A549 (cell line): ENCODE data around the gene LIPA. TPM values are rescaled to one million over a fixed set of nuclear protein-coding genes. Genes with fewer than 3 reads are reported as not detected.

Source experiments
- ATAC-seq, 2 experiments: fragments of 200-7000 bp in 1 of 2; fragments of >200 bp in 1 of 2; cut with Nextera tagmentation in 1 of 2; cut with Tn5 transposase in 1 of 2; 3 replicates each; pipeline versions ENCODE4 v1.8.0 to v1.9.1; 2018 to 2020; ENCODE audit warnings: mild to moderate bottlenecking in 1 of 2, moderate library complexity in 1 of 2
- CTCF ChIA-PET: fragments of 300-600 bp; sonication (Branson Sonifier 250); formaldehyde crosslinking; extraction: SDS; loops from one replicate; lab custom pipeline; 2021; ENCODE audit warnings: antibody characterized with exemption, inconsistent platforms; lab: Yijun Ruan, JAX
- POLR2A ChIA-PET: fragments of 350-600 bp; formaldehyde crosslinking; extraction: SDS; loops from one replicate; lab custom pipeline; 2021; ENCODE audit warnings: antibody characterized with exemption, inconsistent platforms; lab: Yijun Ruan, JAX
- DNase-seq, 2 experiments: peaks; one replicate each; pipeline versions ENCODE4 v3.0.0 to v3.0.0-alpha.2; 2011 to 2016; ENCODE audit warnings: low read depth in 1 of 2, low spot score in 1 of 2
- FAIRE-seq: peaks from 2 replicates; lab custom pipeline; 2011; peaks lifted over from hg19 to GRCh38; lab: Jason Lieb, UNC
- H3K27ac ChIP-seq, 2 experiments: fragments of >200 bp; sonication (Bioruptor Twin); formaldehyde crosslinking; 3 replicates each; pipeline ENCODE4 v1.5.1; 2016 to 2017
- H3K4me1 ChIP-seq: fragments of >200 bp; sonication (Bioruptor Twin); formaldehyde crosslinking; 3 replicates; pipeline ENCODE4 v1.6.1; 2016
- H3K4me2 ChIP-seq: fragments of >200 bp; sonication (Bioruptor Twin); formaldehyde crosslinking; 3 replicates; pipeline ENCODE4 v1.6.1; 2016
- H3K4me3 ChIP-seq: fragments of >200 bp; sonication (Bioruptor Twin); formaldehyde crosslinking; 3 replicates; pipeline ENCODE4 v1.5.1; 2016
- H3K9me3 ChIP-seq: fragments of >200 bp; sonication (Bioruptor Twin); formaldehyde crosslinking; 3 replicates; pipeline ENCODE4 v1.6.1; 2016
- CHD2 ChIP-seq: fragments of 150-350 bp; IDR thresholded peaks from 2 replicates; pipeline ENCODE4 v1.6.1; 2014; ENCODE audit warnings: low read length; ENCODE audit not compliant: partially characterized antibody
- EHF ChIP-seq: fragments of 250-450 bp; sonication (Bioruptor Pico); IDR thresholded peaks from 2 replicates; pipeline ENCODE4 v1.5.0; 2020; ENCODE audit warnings: mild to moderate bottlenecking
- EHMT2 ChIP-seq: fragments of 200-600 bp; sonication (generic); IDR thresholded peaks from 2 replicates; pipeline ENCODE4 v1.6.1; 2016; ENCODE audit warnings: antibody characterized with exemption, low read depth, mild to moderate bottlenecking, moderate library complexity
- ELK1 ChIP-seq: fragments of 150-350 bp; IDR thresholded peaks from 2 replicates; pipeline ENCODE4 v1.6.1; 2014; ENCODE audit warnings: low read depth, mild to moderate bottlenecking, low read length
- ESRRA ChIP-seq: fragments of 150-350 bp; IDR thresholded peaks from 2 replicates; pipeline ENCODE4 v1.6.1; 2014; ENCODE audit warnings: mild to moderate bottlenecking, low read length, borderline replicate concordance
- FOSL2 ChIP-seq, 2 experiments: fragments of 450-650 bp in 1 of 2; fragments of >200 bp in 1 of 2; sonication (Bioruptor Twin) in 1 of 2; formaldehyde crosslinking; IDR thresholded peaks; 2 replicates each; pipeline versions ENCODE4 v1.5.0 to v1.6.1; 2016 to 2020; ENCODE audit warnings: mild to moderate bottlenecking in 1 of 2, moderate library complexity in 1 of 2
- HDAC2 ChIP-seq: fragments of 200-600 bp; sonication (generic); IDR thresholded peaks from 2 replicates; pipeline ENCODE4 v1.6.1; 2016
- HMGXB4 ChIP-seq: fragments of 250-450 bp; sonication (Bioruptor Pico); IDR thresholded peaks from 2 replicates; pipeline ENCODE4 v1.5.0; 2021; ENCODE audit warnings: mild to moderate bottlenecking, moderate library complexity, borderline replicate concordance
- JUN ChIP-seq, 2 experiments: fragments of >200 bp; sonication (Bioruptor Twin); formaldehyde crosslinking; IDR thresholded peaks; 2 replicates in 1 of 2; 3 replicates in 1 of 2; pipeline ENCODE4 v1.6.1; 2016 to 2017
- KDM1A ChIP-seq: fragments of 200-600 bp; sonication (generic); IDR thresholded peaks from 2 replicates; pipeline ENCODE4 v1.6.1; 2016; ENCODE audit warnings: low read depth, mild to moderate bottlenecking
- KDM5A ChIP-seq: fragments of 200-600 bp; sonication (generic); IDR thresholded peaks from 2 replicates; pipeline ENCODE4 v1.6.1; 2016; ENCODE audit warnings: antibody characterized with exemption, mild to moderate bottlenecking
- MAFK ChIP-seq: fragments of 450-650 bp; IDR thresholded peaks from 2 replicates; pipeline ENCODE4 v1.6.1; 2014; ENCODE audit not compliant: partially characterized antibody
- MAX ChIP-seq: IDR thresholded peaks from 2 replicates; pipeline ENCODE4 v1.6.1; 2012
- PHF8 ChIP-seq: fragments of 200-600 bp; sonication (generic); IDR thresholded peaks from 2 replicates; pipeline ENCODE4 v1.6.1; 2016; ENCODE audit warnings: low read depth, mild to moderate bottlenecking, antibody characterized with exemption, moderate library complexity, borderline replicate concordance
- POLR2AphosphoS2 ChIP-seq: conservative IDR thresholded peaks from 2 replicates; pipeline ENCODE4 v1.6.1; 2012; ENCODE audit warnings: low read length, improper control_type of control experiment, inconsistent platforms
- RAD21 ChIP-seq, 2 experiments: fragments of >200 bp in 1 of 2; sonication (Bioruptor Twin) in 1 of 2; formaldehyde crosslinking in 1 of 2; IDR thresholded peaks in 1 of 2; conservative IDR thresholded peaks in 1 of 2; 2 replicates in 1 of 2; 3 replicates in 1 of 2; pipeline ENCODE4 v1.6.1; 2012 to 2018; ENCODE audit warnings: inconsistent platforms in 1 of 2
- REST ChIP-seq: fragments of 200-600 bp; sonication (generic); IDR thresholded peaks from 2 replicates; pipeline ENCODE4 v1.6.1; 2016; ENCODE audit warnings: antibody characterized with exemption, mild to moderate bottlenecking, moderate library complexity
- RFX5 ChIP-seq: fragments of 450-650 bp; IDR thresholded peaks from 2 replicates; pipeline ENCODE4 v1.7.1; 2014; ENCODE audit warnings: antibody characterized with exemption, mild to moderate bottlenecking, moderate library complexity
- SMC3 ChIP-seq: fragments of >200 bp; sonication (Bioruptor Twin); formaldehyde crosslinking; IDR thresholded peaks from 3 replicates; pipeline ENCODE4 v1.6.1; 2018; ENCODE audit warnings: inconsistent platforms
- ZNF302 ChIP-seq: fragments of 250-450 bp; sonication (Bioruptor Pico); IDR thresholded peaks from 2 replicates; pipeline ENCODE4 v1.9.0; 2021; ENCODE audit warnings: inconsistent platforms, mild to moderate bottlenecking, moderate library complexity
- ZSCAN20 ChIP-seq: fragments of 250-450 bp; sonication (Bioruptor Pico); IDR thresholded peaks from 2 replicates; pipeline ENCODE4 v1.8.0; 2022; ENCODE audit warnings: mild to moderate bottlenecking, moderate library complexity
- WGBS: methylation state at CpG from one replicate; pipeline ENCODE4 v1.1.6; 2017; ENCODE audit errors: missing lambda C conversion rate; 5-methylcytosine and 5-hydroxymethylcytosine counted together
- polyA plus RNA-seq, 4 experiments: library from polyadenylated mRNA; depleted of rRNA in 3 of 4; stranded (reverse); fragments of >200 nt; fragmentation: RNase III in 1 of 4; extraction: RNeasy Plus Mini Kit Qiagen cat#74134 plus additional on column Dnase treatment in 1 of 4; gene quantifications; 2 replicates in 3 of 4; 3 replicates in 1 of 4; pipeline ENCODE4 v1.2.3, GENCODE V29; 2011 to 2017
- TF ChIP-seq, protein P1 (sequence below): fragments of >200 bp; sonication (Bioruptor Twin); formaldehyde crosslinking; IDR thresholded peaks from 3 replicates; pipeline ENCODE4 v1.5.1; 2016

LIPA gene
- polyA plus RNA-seq, 2 of the 4 experiments (the other 2 are of a cell fraction): 51.2 to 80.2 TPM

GRCh38 chr10:89182894-89183293 lies 68.7 kb downstream of the LIPA start:
- WGBS: 15% methylated on average over 2 of the region's 2 CpGs
- TF ChIP-seq KDM5A (no peak), ESRRA (no peak), JUN (IDR thresholded peaks at IDR 0.05) (no peak), REST (no peak), EHMT2 (no peak), ZSCAN20 (CRISPR knock-in tag) (no peak), ZNF302 (CRISPR knock-in tag) (no peak), CHD2 (no peak), SMC3 (no peak), RFX5 (no peak), EHF (CRISPR knock-in tag) (no peak), RAD21 (conservative IDR thresholded peaks at IDR 0.05 in 1 of 2, IDR thresholded peaks at IDR 0.05 in 1 of 2) (no peak), HMGXB4 (CRISPR knock-in tag) (no peak), PHF8 (no peak), POLR2AphosphoS2 (no peak), KDM1A (no peak)
- TF ChIP-seq, protein P1, sequence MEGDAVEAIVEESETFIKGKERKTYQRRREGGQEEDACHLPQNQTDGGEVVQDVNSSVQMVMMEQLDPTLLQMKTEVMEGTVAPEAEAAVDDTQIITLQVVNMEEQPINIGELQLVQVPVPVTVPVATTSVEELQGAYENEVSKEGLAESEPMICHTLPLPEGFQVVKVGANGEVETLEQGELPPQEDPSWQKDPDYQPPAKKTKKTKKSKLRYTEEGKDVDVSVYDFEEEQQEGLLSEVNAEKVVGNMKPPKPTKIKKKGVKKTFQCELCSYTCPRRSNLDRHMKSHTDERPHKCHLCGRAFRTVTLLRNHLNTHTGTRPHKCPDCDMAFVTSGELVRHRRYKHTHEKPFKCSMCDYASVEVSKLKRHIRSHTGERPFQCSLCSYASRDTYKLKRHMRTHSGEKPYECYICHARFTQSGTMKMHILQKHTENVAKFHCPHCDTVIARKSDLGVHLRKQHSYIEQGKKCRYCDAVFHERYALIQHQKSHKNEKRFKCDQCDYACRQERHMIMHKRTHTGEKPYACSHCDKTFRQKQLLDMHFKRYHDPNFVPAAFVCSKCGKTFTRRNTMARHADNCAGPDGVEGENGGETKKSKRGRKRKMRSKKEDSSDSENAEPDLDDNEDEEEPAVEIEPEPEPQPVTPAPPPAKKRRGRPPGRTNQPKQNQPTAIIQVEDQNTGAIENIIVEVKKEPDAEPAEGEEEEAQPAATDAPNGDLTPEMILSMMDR: no peak
- TF ChIP-seq, all 56 proteins: peak for 0

GRCh38 chr10:89175816-89176215 lies 75.8 kb downstream of the LIPA start:
- TF ChIP-seq MAFK: no peak
- TF ChIP-seq MAX: no peak
- TF ChIP-seq FOSL2 (IDR thresholded peaks at IDR 0.05): no peak
- no peak for TF ChIP-seq FOSL2 (CRISPR knock-in tag; IDR thresholded peaks at IDR 0.05)
- TF ChIP-seq ZNF302 (CRISPR knock-in tag): no peak
- TF ChIP-seq ELK1: no peak
- no peak for TF ChIP-seq HDAC2
- TF ChIP-seq, all 56 proteins: peak for 0

More at GRCh38 chr10:89182894-89183293, 68.7 kb downstream of the LIPA start:
- H3K27ac ChIP-seq: no peak overlapping the region
- FAIRE-seq: no peak
- CTCF ChIA-PET: no interaction called here
- ATAC-seq: no peak
- no peaks in the 10 kb centered on the region for H3K4me1 ChIP-seq
- H3K4me2 ChIP-seq: no peak overlapping the region
- no peak overlapping the region for H3K4me3 ChIP-seq
- no peak for DNase-seq
- H3K9me3 ChIP-seq: peaks cover 6% of the 10 kb centered on the region; the same call in 1 of the 3 replicates
- POLR2A ChIA-PET: no interaction called here

More at GRCh38 chr10:89175816-89176215, 75.8 kb downstream of the LIPA start:
- no peak for FAIRE-seq
- no peak for ATAC-seq
- ChIA-PET POLR2A (no interaction called here), CTCF (interaction anchor here (1.3 to 2.0 kb wide), 3 partner anchors 9 to 146 kb away, joined by 4 read pairs; no protein-coding TSS in a partner anchor)
- Histone ChIP-seq H3K9me3 (peaks cover 3% of the 10 kb centered on the region; the same call in 1 of the 3 replicates), H3K27ac (no peak overlapping the region), H3K4me1 (no peaks in the 10 kb centered on the region; the same call in 2 of the 3 replicates), H3K4me3 (no peak overlapping the region), H3K4me2 (no peak overlapping the region)
- DNase-seq: no peak
